Activated CD4-positive, alpha-beta T cell treated with anti-CD3 and anti-CD28 coated beads, Interleukin-2, amount 50 U/mL, for 16 hours (primary cell): ENCODE data around the gene IFFO2.
"Not testable (repeated sequence)": the region's sequence is repeated elsewhere in the genome, so short reads cannot be mapped to it uniquely, and the experiment has no call there.

ENCODE experiments used
- DNase-seq: peaks from one replicate; pipeline ENCODE4 v3.0.0-alpha.2; 2020

IFFO2 gene

DNA sequence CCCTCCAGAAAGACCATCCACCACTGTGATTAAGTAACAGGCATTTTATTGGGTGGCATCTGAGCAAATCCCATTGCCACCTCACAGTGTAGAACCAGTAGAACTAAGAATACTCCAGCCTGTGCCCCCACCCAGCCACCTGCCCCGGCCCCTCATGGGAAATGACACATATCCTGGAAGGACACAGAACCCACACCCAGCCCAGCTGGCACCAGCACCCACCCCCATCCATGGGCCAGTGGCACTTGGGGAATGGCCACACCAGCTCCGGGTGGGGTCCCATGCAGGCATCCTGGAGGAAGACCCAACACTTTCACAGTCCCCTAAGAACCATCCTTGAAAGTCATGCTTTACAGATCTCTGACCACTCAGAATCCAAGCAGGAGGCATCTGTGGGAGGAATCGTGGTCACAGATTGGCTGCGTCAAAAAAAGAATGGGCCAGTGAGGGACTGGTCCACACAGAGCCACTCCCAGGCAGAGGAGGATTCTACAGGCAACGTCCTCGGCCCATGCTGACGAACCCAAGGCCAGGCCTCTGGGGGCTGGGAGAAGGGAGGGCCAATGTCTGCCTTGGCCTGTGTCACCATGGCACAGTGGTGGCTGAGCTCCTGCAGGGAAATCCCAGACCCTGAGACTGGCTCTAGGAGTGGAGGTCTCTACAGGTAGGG lies 84.9 kb downstream of the IFFO2 start:
- DNase-seq = no peak

DNA sequence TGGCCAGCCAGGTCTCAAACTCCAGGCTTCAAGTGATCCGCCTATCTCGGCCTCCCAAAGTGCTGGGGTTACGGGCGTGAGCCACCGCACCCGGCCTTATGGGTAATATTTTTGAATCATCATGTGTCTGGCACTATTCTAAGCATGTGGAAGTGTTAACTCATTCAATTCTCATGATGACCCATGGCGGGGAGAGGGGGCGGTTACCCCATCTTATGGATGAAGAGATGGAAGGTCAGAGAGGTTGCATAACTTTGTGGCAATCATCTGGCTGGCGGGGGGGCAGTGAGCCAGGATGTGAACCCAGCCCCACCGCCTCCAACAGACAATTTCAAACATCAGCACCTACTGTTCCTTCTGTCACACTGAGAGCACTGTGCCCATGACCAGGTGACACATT lies 85.5 kb downstream of the IFFO2 start:
- no peak for DNase-seq

DNA sequence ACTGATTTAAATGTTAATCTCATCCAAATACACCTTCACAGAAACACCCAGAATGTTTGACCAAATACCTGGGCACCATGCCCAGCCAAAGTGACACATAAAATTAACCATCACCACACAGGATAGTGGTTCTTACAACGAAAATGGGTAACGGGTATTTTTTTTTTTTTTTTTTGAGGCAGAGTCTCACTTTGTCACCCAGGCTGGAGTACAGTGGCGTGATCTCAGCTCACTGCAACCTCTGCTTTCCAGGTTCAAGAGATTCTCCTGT lies 85.9 kb downstream of the IFFO2 start:
- not testable (repeated sequence) for DNase-seq

DNA sequence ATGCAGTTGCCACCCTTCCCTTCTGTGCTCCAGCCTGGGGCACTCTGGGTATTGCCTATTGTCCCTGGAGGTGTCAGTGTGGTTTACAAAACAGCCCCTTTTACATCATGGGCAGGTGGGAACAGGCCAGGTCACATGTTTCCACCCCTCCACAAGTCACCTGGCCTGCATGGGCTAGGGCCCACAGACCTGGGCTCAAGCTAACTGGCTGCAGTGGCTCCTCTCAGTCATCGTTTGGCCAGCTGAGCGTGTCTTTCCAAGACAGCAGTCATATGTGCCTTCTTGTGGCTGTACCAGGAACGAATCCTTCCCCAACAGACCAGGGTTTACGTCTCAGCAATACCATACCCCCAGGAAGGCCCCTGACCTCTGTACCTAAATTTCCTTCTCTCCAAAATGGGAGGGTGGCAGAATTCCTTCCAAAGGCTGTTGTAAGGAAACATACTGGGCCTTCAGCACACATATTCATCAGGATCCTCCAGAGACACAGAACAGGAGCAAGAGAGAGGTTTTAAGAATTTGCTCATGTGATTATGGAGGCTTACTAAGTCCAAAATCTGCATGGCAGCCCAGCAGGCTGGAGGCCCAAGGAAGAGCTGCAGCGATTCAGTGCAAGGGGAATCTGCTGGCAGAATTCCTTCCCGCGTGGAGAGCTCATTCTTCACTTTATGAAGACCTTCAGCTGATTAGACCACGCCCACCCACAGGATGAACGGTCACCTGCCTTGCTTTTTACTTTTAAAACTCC lies 86.5 kb downstream of the IFFO2 start:
- DNase-seq = no peak

DNA sequence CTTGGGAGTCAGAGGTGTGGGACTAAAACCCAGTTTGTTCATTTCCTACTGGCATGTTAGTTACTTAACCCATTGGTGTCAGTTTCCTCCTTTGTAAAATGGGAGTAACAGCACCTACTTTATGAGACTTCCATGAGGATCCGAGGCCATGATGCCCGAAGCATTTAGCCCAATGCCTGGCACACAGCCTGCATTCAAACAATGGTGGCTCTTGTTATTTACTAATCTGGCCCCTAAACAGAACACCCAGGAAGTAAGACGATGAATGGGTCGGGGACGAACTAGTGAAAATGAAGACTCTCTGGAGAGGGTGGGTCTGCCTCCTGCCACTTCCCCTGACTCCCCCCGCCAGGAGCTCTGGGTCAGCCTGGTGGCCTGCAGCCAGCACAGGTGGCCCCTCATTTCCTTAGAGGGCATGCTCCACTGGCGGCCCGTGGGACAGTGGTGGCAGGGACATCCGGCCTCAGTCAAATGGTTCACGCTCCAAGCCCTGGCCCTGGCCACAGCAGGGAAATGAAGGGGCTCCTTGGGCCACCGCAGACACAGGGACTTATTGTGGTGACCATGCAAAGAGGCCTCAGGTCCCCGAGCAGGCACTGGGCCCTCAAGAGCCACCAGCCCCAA lies 87.6 kb downstream of the IFFO2 start:
- DNase-seq = no peak

DNA sequence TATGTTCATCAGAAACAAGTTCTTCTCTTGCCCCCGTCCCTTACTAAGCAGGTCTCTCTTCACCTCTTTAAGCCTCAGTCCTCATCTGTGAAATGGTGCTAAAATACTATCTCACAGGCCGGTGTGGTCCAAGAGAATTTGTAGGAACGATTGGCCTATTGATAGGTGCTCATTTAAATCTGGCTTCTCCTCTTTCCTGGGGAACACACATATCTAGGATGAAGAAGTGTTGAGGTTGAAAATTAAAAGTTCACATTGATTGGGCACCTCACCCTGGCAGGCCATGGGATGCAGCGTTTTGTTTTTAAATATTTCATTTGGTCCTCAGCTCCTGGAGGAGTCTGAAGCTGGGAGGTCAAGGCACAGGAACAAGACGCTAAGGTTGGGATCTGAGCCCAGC lies 88.1 kb downstream of the IFFO2 start:
- DNase-seq = no peak

DNA sequence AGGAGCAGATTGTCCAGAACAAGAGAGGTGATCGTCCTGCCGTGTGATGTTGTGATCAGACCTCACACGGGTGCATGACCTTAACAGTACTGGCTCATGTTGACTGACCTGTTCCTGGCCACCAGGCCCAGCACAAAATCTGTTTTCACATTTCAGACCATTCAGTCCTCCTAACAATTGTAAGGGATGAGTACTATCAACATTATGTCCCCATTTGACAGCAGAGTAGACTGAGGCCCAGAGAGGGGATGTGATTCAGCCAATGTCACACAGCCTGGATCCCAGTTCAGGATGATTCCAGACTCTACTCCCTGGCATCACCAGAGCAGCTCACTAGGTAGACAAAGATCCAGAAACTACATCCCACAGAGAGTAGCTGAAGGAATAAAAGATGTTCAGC lies 89.6 kb downstream of the IFFO2 start:
- DNase-seq = no peak

DNA sequence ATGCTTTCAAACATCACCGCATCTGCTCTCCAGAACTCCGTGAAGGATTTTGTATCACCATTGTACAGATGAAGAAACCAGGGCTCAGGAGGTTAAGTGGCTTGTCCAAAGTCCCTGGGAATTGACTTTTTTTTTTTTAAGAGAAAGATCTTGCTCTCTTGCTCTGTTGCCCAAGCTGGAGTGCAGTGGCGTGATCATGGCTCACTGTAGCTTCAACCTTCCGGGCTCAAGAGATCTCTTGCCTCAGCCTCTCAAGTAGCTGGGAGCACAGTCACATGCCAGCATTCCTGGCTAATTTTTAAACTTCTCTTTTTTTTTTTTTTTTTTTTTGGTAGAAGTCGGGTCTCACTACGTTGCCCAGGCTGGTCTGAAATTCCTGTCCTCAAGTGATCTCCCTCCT lies 90.2 kb downstream of the IFFO2 start:
- no peak for DNase-seq

DNA sequence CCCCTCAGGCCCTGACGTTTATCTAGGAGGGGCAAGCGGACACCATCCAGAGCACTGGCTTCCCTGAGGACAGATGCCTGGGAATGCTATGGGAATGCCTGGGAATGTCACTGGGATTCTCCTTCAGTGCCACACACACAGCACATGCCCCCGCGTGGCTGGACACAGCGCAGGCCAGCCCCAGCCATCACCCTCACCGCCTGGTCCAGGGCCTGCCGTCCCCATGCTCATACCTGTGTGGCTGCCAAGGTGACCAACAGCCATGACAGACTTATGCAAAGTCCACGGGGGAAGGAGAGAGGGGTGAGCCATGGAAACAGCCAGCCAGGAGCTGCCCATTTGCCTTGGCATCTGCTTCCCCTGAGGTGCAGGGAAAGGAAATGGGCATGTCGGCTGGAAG lies 91.3 kb downstream of the IFFO2 start:
- no peak for DNase-seq

DNA sequence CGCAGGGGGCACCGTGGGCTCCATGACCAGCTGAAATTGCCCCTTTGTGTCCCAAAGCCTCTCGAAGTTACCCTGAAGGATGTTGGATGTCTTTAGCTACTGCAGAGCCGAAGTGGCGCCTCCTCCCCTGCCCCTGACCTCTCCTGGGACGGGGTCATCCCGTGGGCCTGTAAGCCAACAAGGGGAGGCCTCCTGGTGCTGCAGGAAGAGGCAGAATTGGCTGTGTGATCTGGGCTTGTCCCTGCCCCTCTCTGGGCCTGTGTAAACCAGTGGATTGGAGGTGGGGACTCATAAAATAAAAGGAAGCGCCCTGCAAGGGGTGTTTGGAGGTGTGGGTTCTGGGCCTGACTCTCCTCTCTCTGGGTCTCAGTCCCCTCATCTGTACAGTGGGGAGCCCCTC lies 94.9 kb downstream of the IFFO2 start:
- no peak for DNase-seq

DNA sequence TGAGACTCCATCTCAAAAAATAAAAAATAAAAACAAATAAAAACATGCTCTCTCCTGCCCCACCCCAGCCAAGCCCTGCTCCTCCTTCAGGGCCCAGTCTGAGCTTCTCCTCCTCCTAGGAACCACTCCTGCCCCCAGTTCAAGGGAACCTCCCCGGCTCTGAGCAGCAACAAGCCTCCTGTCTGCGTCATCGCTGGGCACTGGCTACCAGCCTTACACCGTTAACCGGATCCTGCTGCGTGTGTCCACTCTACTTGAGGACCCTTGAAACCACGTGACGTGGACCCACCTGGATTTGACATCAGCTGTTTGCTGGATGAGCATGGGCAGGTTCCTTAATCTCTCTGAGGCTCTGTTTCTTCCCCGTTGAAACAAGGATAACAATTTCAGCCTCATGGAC lies 95.4 kb downstream of the IFFO2 start:
- DNase-seq = no peak

DNA sequence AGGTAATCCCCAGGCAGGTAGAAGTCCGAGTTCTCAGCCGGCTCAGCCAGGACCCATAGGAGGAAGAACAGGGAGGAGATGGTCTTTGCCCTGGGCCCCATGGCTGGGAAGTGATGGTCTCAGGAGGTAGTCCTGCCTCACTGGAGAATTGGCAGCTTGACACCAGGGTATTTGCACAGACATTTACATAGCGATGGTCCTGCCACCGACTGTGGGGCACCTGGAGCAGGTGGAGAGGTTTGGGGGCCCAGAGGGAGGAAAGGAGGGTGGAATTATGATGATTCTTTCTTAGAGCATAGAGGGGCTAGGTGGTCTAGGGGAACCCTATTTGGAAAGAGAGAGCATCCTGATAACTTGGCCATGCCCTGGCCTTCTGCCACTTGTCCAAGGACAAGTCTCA lies 96.9 kb downstream of the IFFO2 start, which contains the start of gene TAS1R2:
Gene TAS1R2 (minus strand): TSS at position 101 of the 400 bp plus-strand sequence. CDS start 0 bp downstream, at position 101.
- DNase-seq = no peak

DNA sequence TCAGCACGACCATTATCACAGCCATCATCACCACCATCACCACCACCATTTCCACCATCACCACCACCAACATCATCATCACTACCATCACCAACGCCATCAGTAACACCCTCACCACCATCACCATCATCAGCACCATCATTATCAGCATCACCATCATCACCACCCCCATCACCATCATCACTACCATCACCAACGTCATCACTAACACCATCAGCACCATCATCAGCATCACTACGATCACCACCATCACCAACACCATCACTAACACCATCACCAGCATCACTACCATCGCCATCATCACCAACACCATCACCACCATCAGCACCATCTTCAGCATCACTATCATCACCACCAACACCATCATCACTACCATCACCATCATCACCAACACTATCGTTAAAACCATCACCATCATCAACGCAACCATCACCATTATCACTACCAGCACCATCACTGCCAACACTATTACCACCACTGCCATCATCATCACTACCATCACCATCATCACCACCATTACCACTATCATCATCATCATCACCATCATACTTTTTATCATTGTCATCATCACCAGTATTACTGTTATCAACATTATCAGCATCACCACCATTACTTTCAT lies 98.3 kb downstream of the IFFO2 start:
- no peak for DNase-seq

DNA sequence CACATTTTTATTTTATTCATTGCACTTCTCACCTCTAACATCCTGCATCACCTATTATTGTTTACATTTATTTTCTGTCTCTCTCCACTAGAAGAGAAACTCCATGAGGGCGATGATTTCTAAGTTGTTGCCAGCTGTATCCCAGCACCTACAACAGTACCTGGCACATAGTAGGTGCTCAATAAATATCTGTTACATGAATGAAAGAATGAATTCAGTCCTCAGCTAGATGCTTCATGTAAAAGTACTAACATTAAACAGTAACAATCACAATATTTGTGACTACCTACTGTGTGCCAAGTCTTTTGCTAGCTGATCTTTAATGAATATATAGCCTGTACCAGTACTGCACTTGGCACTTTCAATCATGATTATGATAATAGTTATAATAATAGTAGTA lies 100.0 kb downstream of the IFFO2 start:
- DNase-seq = no peak

DNA sequence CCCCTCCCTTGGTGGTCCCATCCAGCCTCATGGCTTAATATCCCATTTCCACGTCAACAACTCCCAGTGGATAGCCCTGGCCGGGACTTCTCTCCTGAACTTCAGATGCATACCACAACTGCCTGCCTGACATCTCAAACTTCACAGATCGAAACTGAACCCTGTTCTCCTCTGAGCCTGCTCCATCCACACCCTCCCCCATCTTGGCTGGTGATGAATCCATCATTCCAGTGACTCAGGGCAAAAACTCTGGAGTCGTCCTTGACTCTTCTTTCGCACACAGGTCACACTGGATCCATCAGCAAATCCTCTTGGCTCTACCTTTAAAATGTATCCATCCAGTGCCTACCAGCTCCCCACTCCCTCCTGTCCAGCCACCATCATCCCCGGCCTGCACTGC lies 100.9 kb downstream of the IFFO2 start:
- DNase-seq = no peak

DNA sequence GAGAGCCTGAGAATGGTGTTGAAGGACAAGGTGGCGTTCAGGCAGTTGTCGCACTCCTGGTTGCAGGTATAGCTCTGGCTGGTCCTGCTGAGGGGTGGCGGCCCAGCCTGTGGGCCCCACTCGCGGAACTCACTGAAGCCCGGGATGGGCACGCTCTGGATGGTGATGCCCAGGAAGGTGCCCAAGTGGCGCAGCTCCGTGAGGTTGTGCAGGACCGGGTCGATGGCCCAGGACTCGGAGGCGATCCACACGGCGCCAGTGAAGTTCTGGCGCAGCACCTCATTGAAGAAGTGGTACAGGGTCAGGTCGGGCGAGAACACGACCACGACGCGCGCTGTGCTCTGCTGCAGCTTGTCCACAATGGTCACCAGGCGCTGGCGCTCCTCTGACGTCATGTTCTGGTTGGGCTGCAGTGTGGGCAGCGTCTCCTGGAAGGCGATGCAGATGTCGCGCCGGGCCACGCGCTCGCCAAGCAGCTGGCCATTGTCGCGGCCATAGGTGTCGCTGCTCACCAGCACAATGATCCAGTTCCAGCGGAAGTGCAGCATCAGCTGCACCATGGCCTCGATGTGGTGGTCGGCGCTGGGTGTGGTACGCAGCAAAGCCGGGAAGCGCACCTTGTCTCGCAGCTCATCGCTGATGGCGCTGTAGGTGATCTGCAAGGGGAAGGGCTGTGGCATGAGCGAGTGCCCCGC lies 102.0 kb downstream of the IFFO2 start:
- DNase-seq = no peak
